ENCODE results near the gene MFN2.

MFN2 gene

GRCh38 chr1:11960715-11961114, 19.5 kb upstream of the MFN2 start:
- no peak overlapping the region for H3K4me3 ChIP-seq (ENCODE audit: low read depth, low read length)
- no peak for TF ChIP-seq CTCF (IDR thresholded peaks at IDR 0.05; ENCODE audit: borderline replicate concordance, insufficient read depth, low read depth, low read length)

GRCh38 chr1:11961230-11961629, 19.0 kb upstream of the MFN2 start:
- no peak for TF ChIP-seq CTCF (IDR thresholded peaks at IDR 0.05; ENCODE audit: borderline replicate concordance, insufficient read depth, low read depth, low read length)
- no peak overlapping the region for H3K4me3 ChIP-seq (ENCODE audit: low read depth, low read length)

DNA sequence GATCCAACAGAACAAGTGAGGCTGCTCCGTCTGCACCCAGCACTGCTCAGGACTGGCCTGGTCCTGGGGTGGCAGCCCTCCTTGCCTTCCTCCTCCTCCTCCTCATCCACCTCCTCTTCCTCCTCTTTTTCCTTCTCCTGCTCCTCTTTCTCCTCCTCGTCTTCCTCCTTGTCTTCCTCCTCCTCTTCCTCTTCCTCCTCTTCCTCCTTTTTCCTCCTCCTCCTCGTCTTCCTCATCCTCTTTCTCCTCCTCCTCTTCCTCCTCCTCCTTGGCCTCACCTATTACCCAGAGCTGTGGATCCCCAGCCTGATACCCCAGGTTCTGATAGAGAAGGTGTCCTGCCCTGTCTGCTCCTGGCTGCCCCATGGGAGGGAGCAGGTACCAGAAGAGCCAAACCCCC, 16.6 kb upstream of the MFN2 start:
- no peak for TF ChIP-seq CTCF (IDR thresholded peaks at IDR 0.05; ENCODE audit: borderline replicate concordance, insufficient read depth, low read depth, low read length)
- no peak overlapping the region for H3K4me3 ChIP-seq (ENCODE audit: low read depth, low read length)

DNA sequence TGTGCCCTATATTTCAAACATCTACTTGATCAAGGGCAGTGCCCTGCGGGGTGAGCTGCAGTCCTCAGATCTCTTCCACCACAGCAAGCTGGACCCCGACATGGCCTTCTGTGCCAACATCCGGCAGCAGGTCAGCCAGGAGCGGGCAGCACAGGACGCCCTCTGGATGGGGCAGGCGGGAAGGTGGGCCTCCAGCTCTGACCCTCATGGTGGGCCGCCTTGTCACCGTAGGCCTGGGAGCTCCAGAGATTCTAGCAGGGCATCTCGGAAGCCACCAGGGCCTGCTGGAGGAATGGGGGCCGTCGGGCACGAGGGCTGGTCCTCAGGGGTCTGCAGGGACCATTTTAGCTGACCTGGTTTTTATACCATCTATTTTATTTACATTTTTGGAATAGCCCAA, 15.6 kb upstream of the MFN2 start:
- no peak for TF ChIP-seq CTCF (IDR thresholded peaks at IDR 0.05; ENCODE audit: borderline replicate concordance, insufficient read depth, low read depth, low read length)
- no peak overlapping the region for H3K4me3 ChIP-seq (ENCODE audit: low read depth, low read length)

GRCh38 chr1:11967028-11967547, 13.2 kb upstream of the MFN2 start:
- TF ChIP-seq CTCF (IDR thresholded peaks at IDR 0.05; ENCODE audit: borderline replicate concordance, insufficient read depth, low read depth, low read length), result peak; percentile 65; the same call in 1 of the 2 replicates

GRCh38 chr1:11970441-11971185, 9.6 kb upstream of the MFN2 start:
- no peak overlapping the region for H3K4me3 ChIP-seq (ENCODE audit: low read depth, low read length)
- TF ChIP-seq CTCF (IDR thresholded peaks at IDR 0.05; ENCODE audit: borderline replicate concordance, insufficient read depth, low read depth, low read length), result no peak

More at GRCh38 chr1:11967028-11967547, 13.2 kb upstream of the MFN2 start:
- no peak overlapping the region for H3K4me3 ChIP-seq (ENCODE audit: low read depth, low read length)

DNA sequence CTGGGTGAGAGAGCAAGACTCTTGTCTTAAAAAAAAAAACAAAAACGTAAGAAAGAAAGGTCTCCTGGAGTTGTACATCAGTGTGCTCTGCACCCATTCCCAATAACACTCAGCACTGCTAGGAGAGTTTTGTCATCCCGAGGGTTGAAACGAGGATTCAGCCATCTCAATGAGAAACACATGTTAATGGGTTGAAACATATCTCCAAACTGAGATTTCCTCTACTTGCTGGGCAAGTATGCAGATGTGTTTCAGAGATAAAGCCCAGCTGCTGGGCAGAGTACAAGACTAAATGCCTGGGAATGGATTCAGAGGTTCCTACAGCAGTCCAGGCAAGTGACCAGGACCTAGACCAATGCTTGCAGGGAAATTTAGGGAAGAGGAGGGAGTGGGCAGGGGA, 2.6 kb upstream of the MFN2 start:
- TF ChIP-seq CTCF (IDR thresholded peaks at IDR 0.05; ENCODE audit: borderline replicate concordance, insufficient read depth, low read depth, low read length), result no peak
- H3K4me3 ChIP-seq (ENCODE audit: low read depth, low read length), result no peak overlapping the region

All from GM12875 (cell line).